ENCODE data around the gene NTM.

DNA sequence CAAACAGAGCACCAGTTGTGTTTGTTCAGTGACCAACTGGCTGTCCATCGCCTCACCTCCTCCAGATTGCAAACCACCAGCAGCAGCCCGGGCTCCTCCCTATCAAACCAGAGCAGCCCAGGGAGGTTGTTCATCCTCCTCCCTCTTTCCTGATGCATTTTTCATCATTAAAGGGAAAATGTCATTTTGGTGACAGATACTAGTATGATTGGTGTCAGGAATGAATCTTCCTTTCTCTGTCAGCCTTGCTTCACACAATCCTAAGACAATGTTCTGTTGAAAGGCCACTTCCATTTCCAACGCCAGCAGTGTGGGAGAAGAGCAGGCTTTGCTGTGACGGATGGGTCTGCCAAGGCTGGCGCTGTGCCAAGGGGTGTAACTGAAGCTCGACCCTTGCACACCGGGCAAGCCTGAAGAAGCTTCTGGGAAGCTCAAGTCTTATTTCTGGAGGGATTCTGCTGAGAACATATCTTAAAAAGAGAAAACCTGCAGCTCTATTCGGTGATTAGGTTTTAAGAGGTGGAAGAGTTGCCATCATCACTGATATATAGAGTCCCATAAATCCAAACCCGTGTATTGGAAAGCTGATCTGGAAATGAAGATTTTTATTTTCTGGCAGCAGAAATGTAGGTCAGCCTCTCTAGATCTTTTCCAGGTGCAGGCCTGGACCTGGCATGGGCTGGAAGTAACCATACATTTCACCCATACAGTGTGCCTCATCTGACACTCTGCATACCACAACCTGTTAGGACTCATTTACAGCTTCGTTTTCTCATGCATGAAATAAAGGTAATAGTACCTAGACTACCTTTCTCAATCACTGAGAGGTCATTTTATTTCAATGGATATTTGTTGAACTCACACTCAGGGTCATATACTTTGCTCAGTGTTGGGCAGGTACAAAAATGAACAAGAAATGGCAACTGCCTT lies 524.5 kb downstream of the NTM start:
- no peak for TF ChIP-seq POLR2A (IDR thresholded peaks at IDR 0.05; ENCODE audit: low read depth, low read length)
- no peak for TF ChIP-seq TAF1 (IDR thresholded peaks at IDR 0.05; ENCODE audit: borderline replicate concordance, low read depth, low read length)

Measured in GM12892 (cell line).